ENCODE results near the gene BICRAL.

The BICRAL gene

GRCh38 chr6:42821341-42821668 lies 39.5 kb downstream of the BICRAL start:
- TF ChIP-seq, protein P1, sequence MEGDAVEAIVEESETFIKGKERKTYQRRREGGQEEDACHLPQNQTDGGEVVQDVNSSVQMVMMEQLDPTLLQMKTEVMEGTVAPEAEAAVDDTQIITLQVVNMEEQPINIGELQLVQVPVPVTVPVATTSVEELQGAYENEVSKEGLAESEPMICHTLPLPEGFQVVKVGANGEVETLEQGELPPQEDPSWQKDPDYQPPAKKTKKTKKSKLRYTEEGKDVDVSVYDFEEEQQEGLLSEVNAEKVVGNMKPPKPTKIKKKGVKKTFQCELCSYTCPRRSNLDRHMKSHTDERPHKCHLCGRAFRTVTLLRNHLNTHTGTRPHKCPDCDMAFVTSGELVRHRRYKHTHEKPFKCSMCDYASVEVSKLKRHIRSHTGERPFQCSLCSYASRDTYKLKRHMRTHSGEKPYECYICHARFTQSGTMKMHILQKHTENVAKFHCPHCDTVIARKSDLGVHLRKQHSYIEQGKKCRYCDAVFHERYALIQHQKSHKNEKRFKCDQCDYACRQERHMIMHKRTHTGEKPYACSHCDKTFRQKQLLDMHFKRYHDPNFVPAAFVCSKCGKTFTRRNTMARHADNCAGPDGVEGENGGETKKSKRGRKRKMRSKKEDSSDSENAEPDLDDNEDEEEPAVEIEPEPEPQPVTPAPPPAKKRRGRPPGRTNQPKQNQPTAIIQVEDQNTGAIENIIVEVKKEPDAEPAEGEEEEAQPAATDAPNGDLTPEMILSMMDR (IDR thresholded peaks at IDR 0.05; ENCODE audit: low read length, missing control alignments) = no peak
- no peak for DNase-seq (ENCODE audit: low read depth)

GRCh38 chr6:42821846-42822245 lies 40.0 kb downstream of the BICRAL start:
- TF ChIP-seq, protein P1 (IDR thresholded peaks at IDR 0.05; ENCODE audit: low read length, missing control alignments) = no peak
- no peak for DNase-seq (ENCODE audit: low read depth)

More at GRCh38 chr6:42821341-42821668, 39.5 kb downstream of the BICRAL start:
- H3K4me3 ChIP-seq (replicated peaks; ENCODE audit: low read depth, low read length) = no peak overlapping the region

GRCh38 chr6:42829561-42830092 lies 47.8 kb downstream of the BICRAL start:
- no peak overlapping the region for H3K4me3 ChIP-seq (replicated peaks; ENCODE audit: low read depth, low read length)
- DNase-seq (ENCODE audit: low read depth) = no peak
- TF ChIP-seq, protein P1 (IDR thresholded peaks at IDR 0.05; ENCODE audit: low read length, missing control alignments) = no peak

More at GRCh38 chr6:42821846-42822245, 40.0 kb downstream of the BICRAL start:
- no peak overlapping the region for H3K4me3 ChIP-seq (replicated peaks; ENCODE audit: low read depth, low read length)

- TF ChIP-seq, protein P1 (IDR thresholded peaks at IDR 0.05; ENCODE audit: low read length, missing control alignments) = no peak
- DNase-seq (ENCODE audit: low read depth) = no peak
- H3K4me3 ChIP-seq (replicated peaks; ENCODE audit: low read depth, low read length) = no peak overlapping the region
These were observed 49.4 kb downstream of the BICRAL start for GRCh38 chr6:42831237-42831636.

- DNase-seq (ENCODE audit: low read depth) = no peak
- H3K4me3 ChIP-seq (replicated peaks; ENCODE audit: low read depth, low read length) = no peak overlapping the region
- TF ChIP-seq, protein P1 (IDR thresholded peaks at IDR 0.05; ENCODE audit: low read length, missing control alignments) = no peak
These were observed 52.2 kb downstream of the BICRAL start for GRCh38 chr6:42834056-42834455.

DNA sequence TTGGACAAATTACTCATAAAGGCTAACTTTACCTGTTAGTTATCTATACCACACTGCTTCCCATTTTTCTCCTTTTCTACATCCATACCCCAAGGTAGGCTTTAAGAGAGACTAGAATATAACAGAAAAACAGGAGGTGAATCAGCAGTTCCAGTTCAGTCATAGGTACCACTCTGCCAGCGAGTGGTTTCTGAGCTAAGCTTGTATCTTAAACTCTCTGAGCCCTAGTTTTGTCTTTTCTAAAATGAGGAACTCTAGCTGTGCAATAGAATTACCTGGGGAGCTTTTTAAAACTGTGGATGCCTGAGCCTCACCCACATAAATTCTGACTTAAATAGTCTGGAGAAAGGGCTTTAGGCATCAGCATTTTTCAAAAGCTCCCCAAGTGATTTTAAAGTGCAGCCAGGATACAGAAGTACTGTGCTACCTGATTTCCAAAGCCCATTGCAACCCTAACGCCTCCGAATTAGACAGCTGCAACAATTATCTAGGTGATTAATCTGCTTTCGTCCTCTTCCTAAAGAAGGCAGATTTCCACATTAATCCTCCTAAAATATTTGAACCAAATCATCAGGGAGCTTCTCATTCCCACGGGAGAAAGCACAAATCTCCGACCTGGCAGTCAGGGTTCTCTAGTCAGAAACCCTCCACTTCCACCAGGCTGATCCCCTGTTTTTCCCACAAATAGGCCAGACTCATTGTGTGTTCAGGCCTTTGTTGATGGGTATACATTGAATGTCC lies 60.2 kb downstream of the BICRAL start:
- no peak overlapping the region for H3K4me3 ChIP-seq (replicated peaks; ENCODE audit: low read depth, low read length)
- no peak for DNase-seq (ENCODE audit: low read depth)
- TF ChIP-seq, protein P1 (IDR thresholded peaks at IDR 0.05; ENCODE audit: low read length, missing control alignments) = no peak

DNA sequence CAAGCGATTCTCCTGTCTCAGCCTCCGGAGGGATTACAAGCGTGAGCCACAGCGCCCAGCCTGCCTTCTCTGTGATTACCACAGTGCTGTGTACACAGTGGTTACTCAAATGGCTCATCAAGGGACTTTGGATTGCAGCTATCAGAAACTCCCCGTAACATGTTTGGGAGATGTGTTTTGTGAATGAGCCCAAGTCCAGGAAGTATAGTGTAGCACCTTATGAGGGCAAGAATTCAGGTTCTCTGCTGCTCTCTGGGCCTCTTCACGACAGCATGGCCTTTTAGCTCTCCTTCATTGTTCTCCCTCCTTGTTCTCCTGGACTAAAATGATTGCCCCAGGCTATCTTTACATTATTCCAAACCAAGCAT lies 63.5 kb downstream of the BICRAL start:
- DNase-seq (ENCODE audit: low read depth) = no peak
- TF ChIP-seq, protein P1 (IDR thresholded peaks at IDR 0.05; ENCODE audit: low read length, missing control alignments) = no peak

More for the DNA sequence above, 63.5 kb downstream of the BICRAL start:
- no peak overlapping the region for H3K4me3 ChIP-seq (replicated peaks; ENCODE audit: low read depth, low read length)
